Stimulated activated CD4-positive, alpha-beta T cell treated with anti-CD3 and anti-CD28 coated beads, Interleukin-1b, Interleukin-23, amount 100 ng/mL, for 24 hours (primary cell): ENCODE measurements around the gene CHST8.

Experiments used
- DNase-seq, 4 experiments: peaks; one replicate each; pipeline ENCODE4 v3.0.0-alpha.2; 2020; ENCODE audit warnings: low read depth in 4 of 4, low spot score in 1 of 4

The CHST8 gene

GRCh38 chr19:33713194-33713593 is 91.4 kb downstream of the CHST8 start:
- DNase-seq, result no peak

- DNase-seq, result no peak
Observed at GRCh38 chr19:33714149-33714548, 92.4 kb downstream of the CHST8 start.

- no peak for DNase-seq
Observed at GRCh38 chr19:33715462-33715861, 93.7 kb downstream of the CHST8 start.

- DNase-seq, result no peak
Observed at GRCh38 chr19:33717878-33718277, 96.1 kb downstream of the CHST8 start.

- no peak for DNase-seq
Observed at GRCh38 chr19:33718651-33719254, 97.0 kb downstream of the CHST8 start.

- DNase-seq, result no peak
Observed at GRCh38 chr19:33719366-33720154, 97.8 kb downstream of the CHST8 start.

GRCh38 chr19:33720155-33720493 is 98.4 kb downstream of the CHST8 start:
- DNase-seq, result no peak

GRCh38 chr19:33720691-33721682 is 99.2 kb downstream of the CHST8 start:
- no peak for DNase-seq

- no peak for DNase-seq
Observed at GRCh38 chr19:33721735-33722297, 100.1 kb downstream of the CHST8 start.

GRCh38 chr19:33722456-33723239 is 100.9 kb downstream of the CHST8 start:
- no peak for DNase-seq

GRCh38 chr19:33723512-33723911 is 101.8 kb downstream of the CHST8 start:
- no peak for DNase-seq

- no peak for DNase-seq
Observed at GRCh38 chr19:33724021-33724720, 102.4 kb downstream of the CHST8 start.

GRCh38 chr19:33724721-33725060 is 102.9 kb downstream of the CHST8 start:
- DNase-seq, result no peak

- DNase-seq, result no peak
Observed at GRCh38 chr19:33725567-33725966, 103.8 kb downstream of the CHST8 start.

GRCh38 chr19:33726756-33727155 is 105.0 kb downstream of the CHST8 start:
- DNase-seq, result no peak

GRCh38 chr19:33727331-33727998 is 105.7 kb downstream of the CHST8 start:
- no peak for DNase-seq

- DNase-seq, result no peak
Observed at GRCh38 chr19:33728141-33728540, 106.4 kb downstream of the CHST8 start.

GRCh38 chr19:33730858-33731607 is 109.3 kb downstream of the CHST8 start:
- no peak for DNase-seq

GRCh38 chr19:33731881-33732280 is 110.1 kb downstream of the CHST8 start:
- no peak for DNase-seq
